ENCODE results near the gene PIKFYVE.
A peak's percentile ranks its signal among the peaks of the same experiment; 100 is the strongest.
"Not testable (repeated sequence)": the region's sequence is repeated elsewhere in the genome, so short reads cannot be mapped to it uniquely, and the experiment has no call there.

PIKFYVE gene

DNA sequence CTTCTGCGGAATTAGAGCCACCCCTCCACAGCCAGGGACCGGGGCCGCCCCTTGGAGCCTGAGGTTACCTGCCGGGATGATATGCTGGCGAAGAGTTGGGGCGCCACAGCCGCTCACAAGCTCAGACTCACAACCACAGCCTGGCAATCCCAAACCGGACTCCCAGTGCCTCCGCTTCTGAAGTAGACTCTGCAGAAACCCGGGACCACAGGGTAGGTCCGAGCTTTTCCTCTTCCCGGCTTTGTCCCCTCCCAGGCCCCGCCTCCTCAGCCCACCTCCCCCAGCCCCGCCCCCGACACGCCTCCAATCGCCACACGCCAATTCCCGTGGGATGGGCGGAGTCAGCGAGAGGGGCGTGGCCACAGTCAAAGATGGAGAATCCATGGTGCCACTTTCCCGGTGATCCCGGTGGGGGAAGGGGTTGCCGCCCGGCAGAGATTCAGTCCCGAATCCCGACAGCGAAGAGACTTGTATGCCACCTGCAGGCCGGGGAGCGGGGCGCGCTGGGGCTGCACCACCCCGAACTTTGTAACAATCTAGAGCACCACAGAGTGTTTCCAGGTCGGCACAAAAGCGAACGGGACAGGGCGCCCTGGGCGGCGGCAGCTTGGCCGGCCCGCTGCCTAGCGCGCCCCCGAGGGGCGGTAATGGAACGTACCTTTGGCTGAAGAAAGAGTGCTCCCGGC is 11.0 kb upstream of the PIKFYVE start, which contains the start of gene IDH1:
Gene IDH1 (minus strand): TSS at position 201 of the 686 bp plus-strand sequence. CDS start 3,520 bp downstream, outside the sequence.
- Histone ChIP-seq H3K4me1 (ENCODE audit: control insufficient read depth, insufficient read depth, low read length, poor library complexity, severe bottlenecking) (peaks cover 6% of the 10 kb centered on the region), H3K27ac (ENCODE audit: insufficient read depth, low read length, poor library complexity, severe bottlenecking) (peak within 1 kb of the TSS; percentile 43), H3K9me3 (ENCODE audit: control insufficient read depth, low read length) (no peaks in the 10 kb centered on the region), H3K27me3 (replicated peaks; ENCODE audit: control insufficient read depth, insufficient read depth, low read length, poor library complexity, severe bottlenecking) (no peaks in the 10 kb centered on the region), H3K36me3 (ENCODE audit: control insufficient read depth, insufficient read depth, low read length) (no peaks in the 10 kb centered on the region), H3K4me3 (ENCODE audit: insufficient read depth, low read depth, low read length, poor library complexity, severe bottlenecking) (peak within 1 kb of the TSS; percentile 69)
- DNase-seq = peak; percentile 88 to 93 (median 88)

DNA sequence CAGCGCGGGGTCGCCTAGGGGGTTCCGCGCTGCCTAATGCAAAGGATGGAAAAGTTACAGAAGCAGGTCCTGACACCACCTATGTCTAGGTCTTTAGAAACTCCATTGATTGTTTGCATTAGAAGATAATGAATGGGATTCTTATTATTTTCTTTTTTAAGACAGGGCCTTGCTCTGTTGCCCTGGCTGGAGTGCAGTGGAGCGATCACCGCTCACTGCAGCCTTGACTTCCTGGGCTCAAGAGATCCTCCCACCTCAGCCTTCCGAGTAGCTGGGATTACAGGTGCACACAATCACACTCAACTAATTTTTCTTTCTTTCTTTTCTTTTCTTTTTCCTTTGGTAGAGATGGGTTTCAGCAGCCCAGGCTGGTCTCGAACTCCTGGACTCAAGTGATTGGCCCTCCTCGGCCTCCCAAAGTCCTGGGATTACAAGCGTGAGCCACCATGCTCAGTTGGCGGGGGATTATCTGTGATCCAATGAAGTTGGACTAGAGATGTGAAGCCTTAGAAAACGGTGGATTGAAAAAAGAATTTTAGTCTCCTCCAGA is 10.4 kb upstream of the PIKFYVE start:
- H3K27me3 ChIP-seq (replicated peaks; ENCODE audit: control insufficient read depth, insufficient read depth, low read length, poor library complexity, severe bottlenecking) = no peaks in the 10 kb centered on the region
- peak overlapping the region; percentile 69 for H3K4me3 ChIP-seq (ENCODE audit: insufficient read depth, low read depth, low read length, poor library complexity, severe bottlenecking)
- no peaks in the 10 kb centered on the region for H3K36me3 ChIP-seq (ENCODE audit: control insufficient read depth, insufficient read depth, low read length)
- peak overlapping the region; percentile 38 for H3K27ac ChIP-seq (ENCODE audit: insufficient read depth, low read length, poor library complexity, severe bottlenecking)
- peaks cover 6% of the 10 kb centered on the region for H3K4me1 ChIP-seq (ENCODE audit: control insufficient read depth, insufficient read depth, low read length, poor library complexity, severe bottlenecking)
- DNase-seq = no peak
- H3K9me3 ChIP-seq (ENCODE audit: control insufficient read depth, low read length) = no peaks in the 10 kb centered on the region

DNA sequence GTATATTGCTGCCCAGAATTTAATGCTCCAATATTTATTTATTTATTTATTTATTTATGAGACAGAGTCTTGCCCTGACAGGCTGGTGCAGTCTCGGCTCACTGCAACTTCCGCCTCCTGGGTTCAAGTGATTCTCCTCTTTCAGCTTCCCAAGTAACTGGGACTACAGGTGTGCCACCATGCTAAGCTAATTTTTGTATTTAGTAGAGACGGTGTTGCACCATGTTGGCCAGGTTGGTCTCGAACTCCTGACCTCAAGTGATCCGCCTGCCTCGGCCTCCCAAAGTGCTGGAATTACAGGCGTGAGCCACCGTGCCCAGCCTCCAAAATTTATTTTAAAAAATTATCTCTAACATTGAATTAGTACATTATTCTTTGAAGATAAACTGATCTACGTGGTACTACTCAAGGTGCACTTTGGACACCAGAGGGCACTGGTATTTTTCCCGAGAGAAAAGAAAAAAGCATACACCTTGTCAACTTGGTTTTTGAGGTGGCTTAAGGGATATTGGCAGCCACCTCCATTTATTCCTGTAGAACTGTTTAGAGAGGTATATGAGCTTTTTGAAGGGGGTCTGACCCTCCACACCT is 9.8 kb upstream of the PIKFYVE start:
- Histone ChIP-seq H3K36me3 (ENCODE audit: control insufficient read depth, insufficient read depth, low read length) (no peaks in the 10 kb centered on the region), H3K9me3 (ENCODE audit: control insufficient read depth, low read length) (no peaks in the 10 kb centered on the region), H3K27me3 (replicated peaks; ENCODE audit: control insufficient read depth, insufficient read depth, low read length, poor library complexity, severe bottlenecking) (no peaks in the 10 kb centered on the region), H3K27ac (ENCODE audit: insufficient read depth, low read length, poor library complexity, severe bottlenecking) (no peak overlapping the region), H3K4me1 (ENCODE audit: control insufficient read depth, insufficient read depth, low read length, poor library complexity, severe bottlenecking) (peaks cover 6% of the 10 kb centered on the region), H3K4me3 (ENCODE audit: insufficient read depth, low read depth, low read length, poor library complexity, severe bottlenecking) (no peak overlapping the region)
- DNase-seq = no peak

DNA sequence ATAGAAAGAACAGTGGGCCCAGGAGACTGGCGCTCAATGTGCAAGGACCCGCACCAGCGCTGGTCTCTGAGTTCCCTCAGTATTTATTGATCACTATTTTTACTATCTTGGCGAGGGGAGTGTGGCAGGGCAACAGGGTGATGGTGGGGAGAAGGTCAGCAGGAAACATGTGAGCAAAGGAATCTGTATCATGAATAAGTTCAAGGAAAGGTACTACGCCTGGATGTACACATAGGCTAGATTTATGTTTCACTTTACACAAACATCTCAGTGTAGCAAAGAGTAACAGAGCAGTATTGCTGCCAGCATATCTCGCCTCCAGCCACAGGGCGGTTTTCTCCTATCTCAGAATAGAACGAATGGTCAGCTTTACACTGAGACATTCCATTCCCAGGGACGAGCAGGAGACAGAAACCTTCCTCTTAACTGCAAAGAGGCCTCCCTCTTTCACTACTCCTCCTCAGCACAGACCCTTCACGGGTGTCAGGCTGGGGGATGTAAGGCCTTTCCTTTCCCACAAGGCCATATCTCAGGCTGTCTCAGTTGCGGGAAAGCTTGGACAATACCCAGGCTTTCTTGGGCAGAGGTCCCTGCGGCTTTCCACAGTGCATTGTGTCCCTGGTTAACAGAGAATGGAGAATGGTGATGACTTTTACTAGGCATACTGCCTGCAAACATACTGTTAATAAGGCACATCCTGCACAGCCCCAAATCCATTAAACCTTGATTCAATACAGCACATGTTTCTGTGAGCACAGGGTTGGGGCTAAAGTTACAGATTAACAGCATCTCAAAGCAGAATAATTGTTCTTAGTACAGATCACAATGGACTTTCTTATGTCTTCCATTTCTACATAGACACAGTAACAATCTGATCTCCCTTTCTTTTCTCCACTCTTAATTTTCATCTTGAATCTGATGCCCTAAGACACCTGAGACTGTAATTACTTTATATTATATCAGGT is 8.9 kb upstream of the PIKFYVE start:
- not testable (repeated sequence) for H3K27me3 ChIP-seq (replicated peaks; ENCODE audit: control insufficient read depth, insufficient read depth, low read length, poor library complexity, severe bottlenecking); H3K4me3 ChIP-seq (ENCODE audit: insufficient read depth, low read depth, low read length, poor library complexity, severe bottlenecking); H3K27ac ChIP-seq (ENCODE audit: insufficient read depth, low read length, poor library complexity, severe bottlenecking); DNase-seq; H3K36me3 ChIP-seq (ENCODE audit: control insufficient read depth, insufficient read depth, low read length); H3K4me1 ChIP-seq (ENCODE audit: control insufficient read depth, insufficient read depth, low read length, poor library complexity, severe bottlenecking); H3K9me3 ChIP-seq (ENCODE audit: control insufficient read depth, low read length)

DNA sequence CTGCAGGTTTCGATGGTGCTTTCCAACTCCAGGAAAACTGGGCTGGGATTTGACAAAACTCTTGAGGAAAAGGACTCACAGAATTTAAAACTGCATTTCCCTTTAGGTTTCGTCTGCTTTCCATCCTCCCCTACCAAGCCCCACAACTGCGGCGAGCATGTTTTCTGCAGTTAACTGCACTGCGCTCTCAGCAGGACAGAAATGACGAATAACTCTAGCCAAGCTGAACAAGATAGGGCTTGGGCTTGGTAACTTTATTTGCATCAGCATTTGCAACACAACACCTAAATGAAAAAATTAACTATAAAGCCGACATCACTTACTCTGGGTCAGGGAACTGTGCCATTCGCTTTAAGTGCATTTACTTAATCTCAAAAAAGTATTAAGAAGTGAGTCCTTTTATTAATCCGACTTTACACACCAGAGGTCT is 669 bp upstream of the PIKFYVE start:
- Histone ChIP-seq H3K36me3 (ENCODE audit: control insufficient read depth, insufficient read depth, low read length) (no peaks in the 10 kb centered on the region), H3K9me3 (ENCODE audit: control insufficient read depth, low read length) (no peaks in the 10 kb centered on the region), H3K27me3 (replicated peaks; ENCODE audit: control insufficient read depth, insufficient read depth, low read length, poor library complexity, severe bottlenecking) (no peaks in the 10 kb centered on the region), H3K27ac (ENCODE audit: insufficient read depth, low read length, poor library complexity, severe bottlenecking) (peak overlapping the region; percentile 74), H3K4me1 (ENCODE audit: control insufficient read depth, insufficient read depth, low read length, poor library complexity, severe bottlenecking) (peaks cover 10% of the 10 kb centered on the region), H3K4me3 (ENCODE audit: insufficient read depth, low read depth, low read length, poor library complexity, severe bottlenecking) (peak overlapping the region; percentile 86)
- peak; percentile 3 to 33 (median 24) for DNase-seq

DNA sequence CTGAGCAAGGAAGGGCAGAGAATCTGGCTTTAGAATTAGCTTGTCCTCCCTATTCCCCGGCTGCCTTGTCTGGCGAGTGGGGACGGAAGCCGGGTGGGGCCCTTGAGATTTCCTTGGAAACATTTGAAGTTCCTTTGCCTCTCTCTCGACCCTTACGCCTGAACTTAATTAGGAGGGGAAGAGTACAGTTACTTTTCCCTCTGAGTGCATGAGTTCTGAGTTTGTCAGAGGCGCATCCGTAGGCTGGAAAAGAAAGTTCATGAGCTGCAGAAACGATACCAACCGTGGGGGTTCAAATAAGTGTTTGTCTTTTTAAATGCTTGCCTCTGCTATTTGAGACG is 468 bp downstream of the PIKFYVE start:
- no peaks in the 10 kb centered on the region for H3K27me3 ChIP-seq (replicated peaks; ENCODE audit: control insufficient read depth, insufficient read depth, low read length, poor library complexity, severe bottlenecking)
- peak overlapping the region; percentile 86 for H3K4me3 ChIP-seq (ENCODE audit: insufficient read depth, low read depth, low read length, poor library complexity, severe bottlenecking)
- peak overlapping the region; percentile 74 for H3K27ac ChIP-seq (ENCODE audit: insufficient read depth, low read length, poor library complexity, severe bottlenecking)
- peaks cover 10% of the 10 kb centered on the region for H3K4me1 ChIP-seq (ENCODE audit: control insufficient read depth, insufficient read depth, low read length, poor library complexity, severe bottlenecking)
- H3K9me3 ChIP-seq (ENCODE audit: control insufficient read depth, low read length) = no peaks in the 10 kb centered on the region
- no peak for DNase-seq
- peaks cover 3% of the 10 kb centered on the region for H3K36me3 ChIP-seq (ENCODE audit: control insufficient read depth, insufficient read depth, low read length)

DNA sequence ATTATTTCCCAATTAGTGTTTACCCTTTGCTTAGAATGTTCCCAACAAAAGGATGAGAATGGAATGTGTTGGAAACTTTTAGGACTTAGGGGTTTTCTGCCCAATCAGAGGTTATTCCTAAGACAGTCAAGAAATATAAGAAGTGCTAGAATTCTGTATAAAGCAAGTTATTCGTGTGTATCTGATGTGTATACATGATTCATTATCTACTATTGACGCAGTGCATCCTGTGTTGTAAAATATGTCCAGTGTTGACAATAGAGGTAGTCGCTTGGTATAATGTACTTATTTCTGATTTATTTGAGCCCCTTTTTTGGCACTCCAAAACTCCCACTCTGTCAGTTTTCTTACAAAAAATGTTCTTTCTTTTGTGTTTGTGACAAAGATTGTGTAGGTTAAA is 881 bp downstream of the PIKFYVE start:
- Histone ChIP-seq H3K4me1 (ENCODE audit: control insufficient read depth, insufficient read depth, low read length, poor library complexity, severe bottlenecking) (peaks cover 10% of the 10 kb centered on the region), H3K27ac (ENCODE audit: insufficient read depth, low read length, poor library complexity, severe bottlenecking) (peak overlapping the region; percentile 74), H3K9me3 (ENCODE audit: control insufficient read depth, low read length) (no peaks in the 10 kb centered on the region), H3K36me3 (ENCODE audit: control insufficient read depth, insufficient read depth, low read length) (peaks cover 6% of the 10 kb centered on the region), H3K27me3 (replicated peaks; ENCODE audit: control insufficient read depth, insufficient read depth, low read length, poor library complexity, severe bottlenecking) (no peaks in the 10 kb centered on the region), H3K4me3 (ENCODE audit: insufficient read depth, low read depth, low read length, poor library complexity, severe bottlenecking) (peak overlapping the region; percentile 86)
- no peak for DNase-seq

DNA sequence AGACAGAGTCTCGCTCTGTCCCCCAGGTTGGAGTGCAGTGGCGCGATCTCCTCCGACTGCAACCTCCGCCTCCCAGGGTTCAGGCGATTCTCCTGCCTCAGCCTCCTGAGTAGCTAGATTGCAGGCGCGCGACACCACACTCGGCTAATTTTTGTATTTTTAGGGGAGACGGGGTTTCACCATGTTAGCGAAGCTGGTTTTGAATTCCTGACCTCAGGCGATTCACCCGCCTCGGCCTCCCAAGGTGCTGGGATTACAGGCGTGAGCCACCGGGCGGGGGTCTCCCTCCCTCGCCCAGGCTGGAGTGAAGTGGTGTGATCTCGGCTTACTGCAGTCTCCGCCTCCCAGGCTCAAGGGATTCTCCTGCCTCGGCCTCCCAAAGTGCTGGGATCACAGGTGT is 1.5 kb downstream of the PIKFYVE start:
- not testable (repeated sequence) for H3K27ac ChIP-seq (ENCODE audit: insufficient read depth, low read length, poor library complexity, severe bottlenecking); H3K4me3 ChIP-seq (ENCODE audit: insufficient read depth, low read depth, low read length, poor library complexity, severe bottlenecking); H3K4me1 ChIP-seq (ENCODE audit: control insufficient read depth, insufficient read depth, low read length, poor library complexity, severe bottlenecking); H3K36me3 ChIP-seq (ENCODE audit: control insufficient read depth, insufficient read depth, low read length); H3K9me3 ChIP-seq (ENCODE audit: control insufficient read depth, low read length); H3K27me3 ChIP-seq (replicated peaks; ENCODE audit: control insufficient read depth, insufficient read depth, low read length, poor library complexity, severe bottlenecking); DNase-seq

DNA sequence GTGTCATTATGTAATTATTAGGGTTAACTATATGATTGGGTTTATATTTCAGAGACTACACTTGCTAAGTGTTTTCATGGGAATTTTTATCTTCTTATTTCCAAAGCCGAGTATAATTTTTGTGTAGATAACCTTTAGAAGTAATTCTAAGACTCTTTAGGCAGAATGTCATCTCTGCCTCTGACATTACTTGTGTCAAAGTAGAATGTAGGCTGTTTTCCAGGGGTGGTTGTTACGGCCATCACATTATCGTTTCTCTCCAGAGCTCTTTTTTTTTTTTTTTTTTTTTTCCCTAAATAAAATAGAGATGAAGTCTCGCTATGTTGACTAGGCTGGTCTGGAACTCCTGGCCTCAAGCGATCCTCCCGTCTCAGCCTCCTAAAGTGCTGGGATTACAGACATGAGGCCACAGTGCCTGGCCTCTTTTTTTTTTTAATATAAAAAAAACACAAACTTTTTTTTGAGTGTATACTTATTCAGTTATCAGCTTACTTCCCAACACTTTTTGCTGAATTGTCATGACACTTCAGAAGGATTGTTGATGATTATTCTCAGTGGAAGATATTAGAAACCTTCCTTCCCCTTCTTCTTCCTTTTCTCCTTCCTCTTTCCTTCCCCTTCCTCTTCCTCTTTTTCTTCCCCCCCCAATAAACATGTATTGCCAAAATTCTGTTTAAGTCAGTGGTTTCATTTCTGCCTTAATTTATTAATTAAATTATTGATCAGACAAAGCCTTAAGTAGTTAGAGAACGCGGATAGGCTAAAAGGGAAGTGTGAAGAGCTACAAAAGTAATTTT is 2.3 kb downstream of the PIKFYVE start:
- H3K9me3 ChIP-seq (ENCODE audit: control insufficient read depth, low read length) = no peaks in the 10 kb centered on the region
- H3K4me3 ChIP-seq (ENCODE audit: insufficient read depth, low read depth, low read length, poor library complexity, severe bottlenecking) = no peak overlapping the region
- H3K27me3 ChIP-seq (replicated peaks; ENCODE audit: control insufficient read depth, insufficient read depth, low read length, poor library complexity, severe bottlenecking) = no peaks in the 10 kb centered on the region
- peaks cover 10% of the 10 kb centered on the region for H3K4me1 ChIP-seq (ENCODE audit: control insufficient read depth, insufficient read depth, low read length, poor library complexity, severe bottlenecking)
- H3K27ac ChIP-seq (ENCODE audit: insufficient read depth, low read length, poor library complexity, severe bottlenecking) = no peak overlapping the region
- H3K36me3 ChIP-seq (ENCODE audit: control insufficient read depth, insufficient read depth, low read length) = peaks cover 13% of the 10 kb centered on the region
- DNase-seq = no peak

All from effector memory CD4-positive, alpha-beta T cell (primary cell).